ENCODE results near the gene ATP23. TPM values are rescaled to one million over a fixed set of nuclear protein-coding genes. Genes with fewer than 3 reads are reported as not detected.

The ATP23 gene
- total RNA-seq, 1 experiment from 2014 or later, result 6.1 TPM

DNA sequence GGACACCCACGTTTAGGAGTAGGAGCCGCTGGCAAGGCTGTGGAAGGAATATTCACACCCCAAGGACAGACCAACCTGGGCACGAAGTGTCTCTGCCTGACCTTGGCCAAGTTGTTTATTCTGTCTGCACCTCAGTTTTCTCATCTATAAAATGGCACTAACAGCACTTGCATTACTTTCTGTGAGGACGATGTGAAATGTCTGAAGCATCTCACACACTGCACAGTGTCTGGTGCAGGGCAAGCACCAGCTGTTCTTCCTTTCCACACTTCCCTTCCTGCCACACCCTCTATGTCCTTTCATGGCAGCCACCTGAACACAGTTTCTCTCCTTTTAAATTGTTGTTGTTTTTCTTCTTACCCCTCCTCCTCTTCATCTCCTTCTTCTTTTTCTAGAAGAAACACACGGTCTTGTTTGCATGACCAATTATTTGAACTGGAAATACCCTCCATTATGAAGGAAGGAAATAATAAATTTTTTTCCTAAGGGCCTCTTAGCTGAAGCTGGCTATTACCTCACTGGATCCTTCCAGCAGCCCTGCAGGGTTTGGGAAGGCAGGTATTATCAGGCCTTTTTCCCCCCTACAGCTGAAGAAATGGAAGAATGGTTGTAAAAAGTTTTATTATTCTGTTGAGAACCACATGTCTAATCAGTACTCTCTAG lies 42.9 kb upstream of the ATP23 start:
- peaks cover 40% of the 10 kb centered on the region for H3K4me1 Mint-ChIP-seq
- H3K4me3 Mint-ChIP-seq, result no peak overlapping the region
- CTCF ChIA-PET, result interaction anchor here (0.6 to 1.7 kb wide), 5 partner anchors 9 to 83 kb away, joined by 3 to 7 read pairs (median 3); no protein-coding TSS in a partner anchor
- 0 out of 2 replicates have a peak, but pooled peaks cover 4% of the 10 kb centered on the region for H3K9me3 Mint-ChIP-seq
- no peaks in the 10 kb centered on the region for H3K36me3 Mint-ChIP-seq
- ATAC-seq (no peak), DNase-seq (ENCODE audit: low spot score) (no peak)
- peaks cover 36% of the 10 kb centered on the region for H3K27me3 Mint-ChIP-seq (ENCODE audit: low read depth)
- TF ChIP-seq MXD4 (CRISPR knock-in tag; IDR thresholded peaks at IDR 0.05; ENCODE audit: borderline replicate concordance) (no peak), ZNF671 (CRISPR knock-in tag; IDR thresholded peaks at IDR 0.05) (no peak), JUN (CRISPR knock-in tag; IDR thresholded peaks at IDR 0.05) (no peak), CREB1 (CRISPR knock-in tag; IDR thresholded peaks at IDR 0.05) (no peak), SMAD3 (CRISPR knock-in tag; IDR thresholded peaks at IDR 0.05; ENCODE audit: borderline replicate concordance) (no peak)
- TF ChIP-seq, protein P1, sequence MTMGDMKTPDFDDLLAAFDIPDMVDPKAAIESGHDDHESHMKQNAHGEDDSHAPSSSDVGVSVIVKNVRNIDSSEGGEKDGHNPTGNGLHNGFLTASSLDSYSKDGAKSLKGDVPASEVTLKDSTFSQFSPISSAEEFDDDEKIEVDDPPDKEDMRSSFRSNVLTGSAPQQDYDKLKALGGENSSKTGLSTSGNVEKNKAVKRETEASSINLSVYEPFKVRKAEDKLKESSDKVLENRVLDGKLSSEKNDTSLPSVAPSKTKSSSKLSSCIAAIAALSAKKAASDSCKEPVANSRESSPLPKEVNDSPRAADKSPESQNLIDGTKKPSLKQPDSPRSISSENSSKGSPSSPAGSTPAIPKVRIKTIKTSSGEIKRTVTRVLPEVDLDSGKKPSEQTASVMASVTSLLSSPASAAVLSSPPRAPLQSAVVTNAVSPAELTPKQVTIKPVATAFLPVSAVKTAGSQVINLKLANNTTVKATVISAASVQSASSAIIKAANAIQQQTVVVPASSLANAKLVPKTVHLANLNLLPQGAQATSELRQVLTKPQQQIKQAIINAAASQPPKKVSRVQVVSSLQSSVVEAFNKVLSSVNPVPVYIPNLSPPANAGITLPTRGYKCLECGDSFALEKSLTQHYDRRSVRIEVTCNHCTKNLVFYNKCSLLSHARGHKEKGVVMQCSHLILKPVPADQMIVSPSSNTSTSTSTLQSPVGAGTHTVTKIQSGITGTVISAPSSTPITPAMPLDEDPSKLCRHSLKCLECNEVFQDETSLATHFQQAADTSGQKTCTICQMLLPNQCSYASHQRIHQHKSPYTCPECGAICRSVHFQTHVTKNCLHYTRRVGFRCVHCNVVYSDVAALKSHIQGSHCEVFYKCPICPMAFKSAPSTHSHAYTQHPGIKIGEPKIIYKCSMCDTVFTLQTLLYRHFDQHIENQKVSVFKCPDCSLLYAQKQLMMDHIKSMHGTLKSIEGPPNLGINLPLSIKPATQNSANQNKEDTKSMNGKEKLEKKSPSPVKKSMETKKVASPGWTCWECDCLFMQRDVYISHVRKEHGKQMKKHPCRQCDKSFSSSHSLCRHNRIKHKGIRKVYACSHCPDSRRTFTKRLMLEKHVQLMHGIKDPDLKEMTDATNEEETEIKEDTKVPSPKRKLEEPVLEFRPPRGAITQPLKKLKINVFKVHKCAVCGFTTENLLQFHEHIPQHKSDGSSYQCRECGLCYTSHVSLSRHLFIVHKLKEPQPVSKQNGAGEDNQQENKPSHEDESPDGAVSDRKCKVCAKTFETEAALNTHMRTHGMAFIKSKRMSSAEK (CRISPR knock-in tag; IDR thresholded peaks at IDR 0.05; ENCODE audit: borderline replicate concordance), result no peak
- TF ChIP-seq, protein P2, sequence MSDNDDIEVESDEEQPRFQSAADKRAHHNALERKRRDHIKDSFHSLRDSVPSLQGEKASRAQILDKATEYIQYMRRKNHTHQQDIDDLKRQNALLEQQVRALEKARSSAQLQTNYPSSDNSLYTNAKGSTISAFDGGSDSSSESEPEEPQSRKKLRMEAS (CRISPR knock-in tag; IDR thresholded peaks at IDR 0.05), result no peak
- TF ChIP-seq, protein P3, sequence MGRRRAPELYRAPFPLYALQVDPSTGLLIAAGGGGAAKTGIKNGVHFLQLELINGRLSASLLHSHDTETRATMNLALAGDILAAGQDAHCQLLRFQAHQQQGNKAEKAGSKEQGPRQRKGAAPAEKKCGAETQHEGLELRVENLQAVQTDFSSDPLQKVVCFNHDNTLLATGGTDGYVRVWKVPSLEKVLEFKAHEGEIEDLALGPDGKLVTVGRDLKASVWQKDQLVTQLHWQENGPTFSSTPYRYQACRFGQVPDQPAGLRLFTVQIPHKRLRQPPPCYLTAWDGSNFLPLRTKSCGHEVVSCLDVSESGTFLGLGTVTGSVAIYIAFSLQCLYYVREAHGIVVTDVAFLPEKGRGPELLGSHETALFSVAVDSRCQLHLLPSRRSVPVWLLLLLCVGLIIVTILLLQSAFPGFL (CRISPR knock-in tag; IDR thresholded peaks at IDR 0.05; ENCODE audit: borderline replicate concordance), result no peak
- TF ChIP-seq, protein P4, sequence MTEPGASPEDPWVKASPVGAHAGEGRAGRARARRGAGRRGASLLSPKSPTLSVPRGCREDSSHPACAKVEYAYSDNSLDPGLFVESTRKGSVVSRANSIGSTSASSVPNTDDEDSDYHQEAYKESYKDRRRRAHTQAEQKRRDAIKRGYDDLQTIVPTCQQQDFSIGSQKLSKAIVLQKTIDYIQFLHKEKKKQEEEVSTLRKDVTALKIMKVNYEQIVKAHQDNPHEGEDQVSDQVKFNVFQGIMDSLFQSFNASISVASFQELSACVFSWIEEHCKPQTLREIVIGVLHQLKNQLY (CRISPR knock-in tag; IDR thresholded peaks at IDR 0.05), result no peak
- TF ChIP-seq, protein P5, sequence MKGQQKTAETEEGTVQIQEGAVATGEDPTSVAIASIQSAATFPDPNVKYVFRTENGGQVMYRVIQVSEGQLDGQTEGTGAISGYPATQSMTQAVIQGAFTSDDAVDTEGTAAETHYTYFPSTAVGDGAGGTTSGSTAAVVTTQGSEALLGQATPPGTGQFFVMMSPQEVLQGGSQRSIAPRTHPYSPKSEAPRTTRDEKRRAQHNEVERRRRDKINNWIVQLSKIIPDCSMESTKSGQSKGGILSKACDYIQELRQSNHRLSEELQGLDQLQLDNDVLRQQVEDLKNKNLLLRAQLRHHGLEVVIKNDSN (CRISPR knock-in tag; IDR thresholded peaks at IDR 0.05), result no peak
- POLR2A ChIA-PET, result no interaction called here
- H3K27ac Mint-ChIP-seq, result no peak overlapping the region

DNA sequence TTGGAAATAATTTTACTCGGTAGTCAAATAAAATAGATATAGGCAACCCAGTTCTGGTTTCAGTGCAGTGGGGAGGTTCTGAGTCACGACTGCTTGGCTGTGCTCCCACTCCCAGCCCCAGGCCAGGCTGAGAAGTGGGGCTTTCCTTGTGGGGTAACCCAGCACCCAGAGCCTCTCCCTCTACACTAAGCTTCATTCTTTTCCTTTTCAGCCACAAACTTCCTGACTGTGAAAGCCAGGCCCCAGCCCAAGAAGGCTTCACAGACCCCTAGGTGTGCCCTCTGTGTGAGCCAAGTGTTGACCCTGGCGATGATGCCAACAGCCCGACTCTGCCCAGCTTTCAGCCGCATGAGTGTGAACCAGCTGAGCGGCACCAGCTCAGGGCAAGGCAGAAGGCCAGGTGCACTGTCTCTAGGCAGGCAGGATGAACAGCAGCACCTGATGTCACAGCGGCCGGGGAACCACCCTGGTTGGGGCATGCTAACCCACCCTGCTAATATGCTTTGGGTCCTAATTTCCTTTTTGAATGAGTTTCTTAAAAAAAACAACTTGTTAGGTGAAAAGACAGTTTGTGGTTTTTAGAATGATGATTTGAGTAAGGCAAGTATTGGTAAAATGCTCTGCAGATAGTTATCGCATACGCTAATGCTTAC lies 42.2 kb upstream of the ATP23 start:
- Mint-ChIP-seq H3K27ac (no peak overlapping the region), H3K9me3 (0 out of 2 replicates have a peak, but pooled peaks cover 4% of the 10 kb centered on the region), H3K36me3 (no peaks in the 10 kb centered on the region), H3K4me3 (no peak overlapping the region), H3K4me1 (peaks cover 33% of the 10 kb centered on the region), H3K27me3 (ENCODE audit: low read depth) (peaks cover 36% of the 10 kb centered on the region)
- DNase-seq (ENCODE audit: low spot score) (no peak), ATAC-seq (no peak)
- POLR2A ChIA-PET, result no interaction called here
- CTCF ChIA-PET, result interaction anchor here (0.6 to 1.7 kb wide), 5 partner anchors 10 to 83 kb away, joined by 3 to 7 read pairs (median 3); no protein-coding TSS in a partner anchor
- TF ChIP-seq ELF4 (CRISPR knock-in tag; IDR thresholded peaks at IDR 0.05; ENCODE audit: low read depth) (no peak), TEAD4 (CRISPR knock-in tag; IDR thresholded peaks at IDR 0.05) (no peak), OVOL2 (CRISPR knock-in tag; IDR thresholded peaks at IDR 0.05; ENCODE audit: borderline replicate concordance) (no peak), FOXP1 (CRISPR knock-in tag; IDR thresholded peaks at IDR 0.05; ENCODE audit: borderline replicate concordance) (no peak), GTF2I (CRISPR knock-in tag; conservative IDR thresholded peaks at IDR 0.05) (no peak), CREB1 (CRISPR knock-in tag; IDR thresholded peaks at IDR 0.05) (no peak)
- TF ChIP-seq, protein P6, sequence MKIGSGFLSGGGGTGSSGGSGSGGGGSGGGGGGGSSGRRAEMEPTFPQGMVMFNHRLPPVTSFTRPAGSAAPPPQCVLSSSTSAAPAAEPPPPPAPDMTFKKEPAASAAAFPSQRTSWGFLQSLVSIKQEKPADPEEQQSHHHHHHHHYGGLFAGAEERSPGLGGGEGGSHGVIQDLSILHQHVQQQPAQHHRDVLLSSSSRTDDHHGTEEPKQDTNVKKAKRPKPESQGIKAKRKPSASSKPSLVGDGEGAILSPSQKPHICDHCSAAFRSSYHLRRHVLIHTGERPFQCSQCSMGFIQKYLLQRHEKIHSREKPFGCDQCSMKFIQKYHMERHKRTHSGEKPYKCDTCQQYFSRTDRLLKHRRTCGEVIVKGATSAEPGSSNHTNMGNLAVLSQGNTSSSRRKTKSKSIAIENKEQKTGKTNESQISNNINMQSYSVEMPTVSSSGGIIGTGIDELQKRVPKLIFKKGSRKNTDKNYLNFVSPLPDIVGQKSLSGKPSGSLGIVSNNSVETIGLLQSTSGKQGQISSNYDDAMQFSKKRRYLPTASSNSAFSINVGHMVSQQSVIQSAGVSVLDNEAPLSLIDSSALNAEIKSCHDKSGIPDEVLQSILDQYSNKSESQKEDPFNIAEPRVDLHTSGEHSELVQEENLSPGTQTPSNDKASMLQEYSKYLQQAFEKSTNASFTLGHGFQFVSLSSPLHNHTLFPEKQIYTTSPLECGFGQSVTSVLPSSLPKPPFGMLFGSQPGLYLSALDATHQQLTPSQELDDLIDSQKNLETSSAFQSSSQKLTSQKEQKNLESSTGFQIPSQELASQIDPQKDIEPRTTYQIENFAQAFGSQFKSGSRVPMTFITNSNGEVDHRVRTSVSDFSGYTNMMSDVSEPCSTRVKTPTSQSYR (CRISPR knock-in tag; IDR thresholded peaks at IDR 0.05), result no peak
- TF ChIP-seq, protein P7, sequence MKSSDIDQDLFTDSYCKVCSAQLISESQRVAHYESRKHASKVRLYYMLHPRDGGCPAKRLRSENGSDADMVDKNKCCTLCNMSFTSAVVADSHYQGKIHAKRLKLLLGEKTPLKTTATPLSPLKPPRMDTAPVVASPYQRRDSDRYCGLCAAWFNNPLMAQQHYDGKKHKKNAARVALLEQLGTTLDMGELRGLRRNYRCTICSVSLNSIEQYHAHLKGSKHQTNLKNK (CRISPR knock-in tag; IDR thresholded peaks at IDR 0.05), result no peak
- TF ChIP-seq, protein P8, sequence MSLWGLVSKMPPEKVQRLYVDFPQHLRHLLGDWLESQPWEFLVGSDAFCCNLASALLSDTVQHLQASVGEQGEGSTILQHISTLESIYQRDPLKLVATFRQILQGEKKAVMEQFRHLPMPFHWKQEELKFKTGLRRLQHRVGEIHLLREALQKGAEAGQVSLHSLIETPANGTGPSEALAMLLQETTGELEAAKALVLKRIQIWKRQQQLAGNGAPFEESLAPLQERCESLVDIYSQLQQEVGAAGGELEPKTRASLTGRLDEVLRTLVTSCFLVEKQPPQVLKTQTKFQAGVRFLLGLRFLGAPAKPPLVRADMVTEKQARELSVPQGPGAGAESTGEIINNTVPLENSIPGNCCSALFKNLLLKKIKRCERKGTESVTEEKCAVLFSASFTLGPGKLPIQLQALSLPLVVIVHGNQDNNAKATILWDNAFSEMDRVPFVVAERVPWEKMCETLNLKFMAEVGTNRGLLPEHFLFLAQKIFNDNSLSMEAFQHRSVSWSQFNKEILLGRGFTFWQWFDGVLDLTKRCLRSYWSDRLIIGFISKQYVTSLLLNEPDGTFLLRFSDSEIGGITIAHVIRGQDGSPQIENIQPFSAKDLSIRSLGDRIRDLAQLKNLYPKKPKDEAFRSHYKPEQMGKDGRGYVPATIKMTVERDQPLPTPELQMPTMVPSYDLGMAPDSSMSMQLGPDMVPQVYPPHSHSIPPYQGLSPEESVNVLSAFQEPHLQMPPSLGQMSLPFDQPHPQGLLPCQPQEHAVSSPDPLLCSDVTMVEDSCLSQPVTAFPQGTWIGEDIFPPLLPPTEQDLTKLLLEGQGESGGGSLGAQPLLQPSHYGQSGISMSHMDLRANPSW (CRISPR knock-in tag; conservative IDR thresholded peaks at IDR 0.05; ENCODE audit: low read depth), result no peak
- TF ChIP-seq, protein P2 (CRISPR knock-in tag; IDR thresholded peaks at IDR 0.05), result no peak

Data from WTC11 (cell line).